Adrenal gland (tissue), 19 donors: ENCODE results near the gene NR4A1. TPM values are rescaled to one million over a fixed set of nuclear protein-coding genes. Genes with fewer than 3 reads are reported as not detected.
A peak's percentile ranks its signal among the peaks of the same experiment; 100 is the strongest.

Source experiments
- DNase-seq, 7 donors: peaks; one replicate each; pipeline ENCODE4 v3.0.0-alpha.2; 2019 to 2020
- H3K27ac ChIP-seq, 5 donors: fragments of 200-600 bp; sonication (generic) in 4 of 5; 1 replicate in 3 of 5; 2 replicates in 2 of 5; pipeline versions ENCODE4 v1.5.1 to v1.8.0; 2016 to 2020; ENCODE audit warnings: mild to moderate bottlenecking in 1 of 5
- H3K27me3 ChIP-seq: fragments of 200-600 bp; 2 replicates; pipeline ENCODE4 v1.8.0; 2021
- H3K36me3 ChIP-seq, 2 donors: fragments of 200-600 bp; replicated peaks in 1 of 2; 1 replicate in 1 of 2; 2 replicates in 1 of 2; pipeline versions ENCODE4 v1.5.1 to v1.8.0; 2018 to 2022
- H3K4me1 ChIP-seq, 2 donors: fragments of 200-600 bp; replicated peaks in 1 of 2; 1 replicate in 1 of 2; 2 replicates in 1 of 2; pipeline versions ENCODE4 v1.5.1 to v1.8.0; 2018 to 2021
- H3K4me3 ChIP-seq, 4 donors: fragments of 200-600 bp; sonication (generic) in 3 of 4; one replicate each; pipeline ENCODE4 v1.5.1; 2016 to 2018
- H3K9me3 ChIP-seq, 3 donors: fragments of 200-600 bp; sonication (generic) in 1 of 3; replicated peaks in 1 of 3; 1 replicate in 2 of 3; 2 replicates in 1 of 3; pipeline versions ENCODE4 v1.5.1 to v1.8.0; 2016 to 2021
- CTCF ChIP-seq, 6 experiments: fragments of 450-650 bp in 4 of 6; fragments of 200-600 bp in 2 of 6; sonication (generic) in 1 of 6; IDR thresholded peaks; 1 replicate in 5 of 6; 2 replicates in 1 of 6; pipeline versions ENCODE4 v1.5.1 to v1.8.0; 2016 to 2021; ENCODE audit warnings: antibody characterized with exemption in 6 of 6, mild to moderate bottlenecking in 2 of 6, moderate library complexity in 1 of 6
- POLR2A ChIP-seq, 2 donors: fragments of 450-650 bp; IDR thresholded peaks; one replicate each; pipeline ENCODE4 v1.6.1; 2017; ENCODE audit warnings: antibody characterized with exemption in 2 of 2, mild to moderate bottlenecking in 2 of 2, moderate library complexity in 1 of 2
- WGBS, 4 donors: extraction: QIAGEN DNeasy Blood & Tissue Kit in 2 of 4; methylation state at CpG; one replicate each; pipeline versions ENCODE4 v1.1.5 to v1.1.7; 2013 to 2017; 5-methylcytosine and 5-hydroxymethylcytosine counted together
- intact Hi-C, 2 donors: fragments of 100-400 bp; cut with DNase I; formaldehyde crosslinking; loops; one replicate each; pipeline versions ENCODE4 v1.14.1 to v1.15.0; 2022 to 2023
- long read RNA-seq, 10 donors: library from polyadenylated mRNA in 3 of 10; unstranded in 2 of 10; stranded (forward) in 1 of 10; transcript quantifications; one replicate each; pipeline ENCODE4 v2.0.0 and lab custom pipeline, GENCODE V29; 2021 to 2026
- polyA plus RNA-seq, 3 donors: library from polyadenylated mRNA; stranded (reverse); fragments of 200-250 nt in 2 of 3; fragments of 350-450 nt in 1 of 3; fragmentation: Illumina TruSeq in 1 of 3; extraction: RNeasy Lipid Tissue Mini Kit (QIAGEN cat#74804) in 1 of 3; gene quantifications; one replicate each; pipeline ENCODE4 v1.2.3, GENCODE V29; 2013 to 2014
- total RNA-seq, 9 donors: library from RNA; depleted of rRNA in 4 of 9; stranded (reverse); fragments of >200 nt in 4 of 9; fragments of 120-200 nt in 1 of 9; fragmentation: NEBNext Ultra II Directional in 1 of 9; extraction: Animal tissue kit (Norgen Biotek cat#: 25700) in 1 of 9; gene quantifications; one replicate each; pipeline versions ENCODE4 v1.1.0 to v1.2.4, GENCODE V29; 2013 to 2023
- donor health status: healthy with polysubstance abuse.
- donor health status: Bipolar disorder and iron deficiency.
- donor health status: DM: yes; HTN: yes; CAD: no.
- donor health status: DM: no; HTN: no; CAD: no.
- donor health status: DM: no; HTN: no; CAD: no.
- donor health status: DM: yes; HTN: yes; CAD: no.

NR4A1 gene
- total RNA-seq = 100 to 1,000 TPM in 5 of 9 donors, 10 to 100 TPM in 4; 19.0 to 854 (median 108) TPM
- 100 to 1,000 TPM in 2 of 3 donors, 10 to 100 TPM in 1; 34.5 to 499 (median 282) TPM for polyA plus RNA-seq
- long read RNA-seq, donor 1, full-length matches to known transcripts = 49 of 54 reads
- long read RNA-seq, donor 1, partial matches to known transcripts = 5 of 54 reads
- long read RNA-seq, donor 1, other reads (novel, unspliced or antisense) = 0 of 54 reads
- long read RNA-seq, donor 2, full-length matches to known transcripts = 129 of 172 reads
- long read RNA-seq, donor 2, partial matches to known transcripts = 43 of 172 reads
- long read RNA-seq, donor 2, other reads (novel, unspliced or antisense) = 0 of 172 reads
- long read RNA-seq, donor 3, full-length matches to known transcripts = 9 of 9 reads
- long read RNA-seq, donor 3, partial matches to known transcripts = 0 of 9 reads
- long read RNA-seq, donor 3, other reads (novel, unspliced or antisense) = 0 of 9 reads
- long read RNA-seq, donor 4, partial matches to known transcripts = 0 of 7 reads
- long read RNA-seq, donor 4, other reads (novel, unspliced or antisense) = 3 of 7 reads
- long read RNA-seq, donor 5, full-length matches to known transcripts = 542 of 759 reads
- long read RNA-seq, donor 5, partial matches to known transcripts = 64 of 759 reads
- long read RNA-seq, donor 5, other reads (novel, unspliced or antisense) = 153 of 759 reads
- long read RNA-seq, donor 6, full-length matches to known transcripts = 47 of 73 reads
- long read RNA-seq, donor 6, partial matches to known transcripts = 5 of 73 reads
- long read RNA-seq, donor 6, other reads (novel, unspliced or antisense) = 21 of 73 reads
- long read RNA-seq, donor 7, full-length matches to known transcripts = 30 of 30 reads
- long read RNA-seq, donor 7, partial matches to known transcripts = 0 of 30 reads
- long read RNA-seq, donor 7, other reads (novel, unspliced or antisense) = 0 of 30 reads
- long read RNA-seq, donor 8, full-length matches to known transcripts = 138 of 186 reads
- long read RNA-seq, donor 8, partial matches to known transcripts = 48 of 186 reads
- long read RNA-seq, donor 8, other reads (novel, unspliced or antisense) = 0 of 186 reads
- long read RNA-seq, donor 9, full-length matches to known transcripts = 17 of 17 reads
- long read RNA-seq, donor 9, partial matches to known transcripts = 0 of 17 reads
- long read RNA-seq, donor 9, other reads (novel, unspliced or antisense) = 0 of 17 reads
- long read RNA-seq, donor 10, full-length matches to known transcripts = 3 of 3 reads
- long read RNA-seq, donor 10, partial matches to known transcripts = 0 of 3 reads
- long read RNA-seq, donor 10, other reads (novel, unspliced or antisense) = 0 of 3 reads

GRCh38 chr12:52050758-52051541 lies at the start of gene NR4A1:
Gene NR4A1 (plus strand): TSS chr12:52051442. CDS start chr12:52054329, 2,887 bp downstream.
- Histone ChIP-seq H3K4me3 (peak within 1 kb of the TSS; percentile 7 to 62 (median 40)), H3K4me1 (peaks cover 13 to 32% of the 10 kb centered on the region in 2 donors), H3K27me3 (no peaks in the 10 kb centered on the region), H3K9me3 (no peaks in the 10 kb centered on the region), H3K36me3 (peaks cover 0 to 18% of the 10 kb centered on the region in 2 donors), H3K27ac (peak within 1 kb of the TSS; percentile 72 to 98 (median 96))
- WGBS, 4 donors = 0 to 1% (median 0%) methylated on average over 24 to 77 of the region's 77 CpGs; no CpG with 5 or more reads in 1 of the 4 donors
- intact Hi-C loops = loop anchor here in 1 of 2 donors (2.0 kb wide), 1 partner anchor 18 kb away; no protein-coding TSS in a partner anchor
- DNase-seq = peak; percentile 98 to 100 (median 99)
- peak; percentile 96 to 98 for TF ChIP-seq POLR2A (IDR thresholded peaks at IDR 0.05)
- TF ChIP-seq CTCF (IDR thresholded peaks at IDR 0.05) = peak in 1 of 6 experiments; percentile 10

- H3K4me1 ChIP-seq = peaks cover 0 to 12% of the 10 kb centered on the region in 2 donors
- no peaks in the 10 kb centered on the region for H3K9me3 ChIP-seq
- H3K4me3 ChIP-seq = no peak overlapping the region
- no peaks in the 10 kb centered on the region for H3K36me3 ChIP-seq
- no peak overlapping the region for H3K27ac ChIP-seq
- intact Hi-C loops = no loop called here
- TF ChIP-seq POLR2A (IDR thresholded peaks at IDR 0.05) (no peak), CTCF (IDR thresholded peaks at IDR 0.05) (no peak)
- peaks cover 13% of the 10 kb centered on the region for H3K27me3 ChIP-seq
- WGBS, 4 donors = 66 to 89% (median 81%) methylated on average over 1 to 8 of the region's 8 CpGs
- no peak for DNase-seq
These were observed 48.2 kb upstream of the NR4A1 start for GRCh38 chr12:52003016-52003550.

GRCh38 chr12:52003591-52003990 lies 47.7 kb upstream of the NR4A1 start:
- Histone ChIP-seq H3K27ac (no peak overlapping the region), H3K4me1 (peaks cover 0 to 12% of the 10 kb centered on the region in 2 donors), H3K4me3 (no peak overlapping the region), H3K9me3 (no peaks in the 10 kb centered on the region), H3K36me3 (no peaks in the 10 kb centered on the region), H3K27me3 (peaks cover 13% of the 10 kb centered on the region)
- DNase-seq = no peak
- 74 to 83% (median 78%) methylated on average over 6 of the region's 6 CpGs for WGBS, 4 donors
- TF ChIP-seq POLR2A (IDR thresholded peaks at IDR 0.05) = no peak
- intact Hi-C loops = no loop called here
